HFF-Myc (cell line): ENCODE results near the gene HOXA2.

Source experiments
- DNase-seq: peaks from one replicate; pipeline ENCODE4 v3.0.0-alpha.2; 2011; ENCODE audit warnings: low read depth; ENCODE audit errors: extremely low read depth
- H3K4me3 ChIP-seq: replicated peaks from 2 replicates; pipeline ENCODE4 v1.5.1; 2011; ENCODE audit warnings: low read depth, mild to moderate bottlenecking, control low read depth, low read length
- CTCF ChIP-seq: IDR thresholded peaks from 2 replicates; pipeline ENCODE4 v1.5.1; 2012; ENCODE audit warnings: mild to moderate bottlenecking, low read depth, low read length, control low read depth; ENCODE audit errors: missing control alignments

Gene HOXA2

DNA sequence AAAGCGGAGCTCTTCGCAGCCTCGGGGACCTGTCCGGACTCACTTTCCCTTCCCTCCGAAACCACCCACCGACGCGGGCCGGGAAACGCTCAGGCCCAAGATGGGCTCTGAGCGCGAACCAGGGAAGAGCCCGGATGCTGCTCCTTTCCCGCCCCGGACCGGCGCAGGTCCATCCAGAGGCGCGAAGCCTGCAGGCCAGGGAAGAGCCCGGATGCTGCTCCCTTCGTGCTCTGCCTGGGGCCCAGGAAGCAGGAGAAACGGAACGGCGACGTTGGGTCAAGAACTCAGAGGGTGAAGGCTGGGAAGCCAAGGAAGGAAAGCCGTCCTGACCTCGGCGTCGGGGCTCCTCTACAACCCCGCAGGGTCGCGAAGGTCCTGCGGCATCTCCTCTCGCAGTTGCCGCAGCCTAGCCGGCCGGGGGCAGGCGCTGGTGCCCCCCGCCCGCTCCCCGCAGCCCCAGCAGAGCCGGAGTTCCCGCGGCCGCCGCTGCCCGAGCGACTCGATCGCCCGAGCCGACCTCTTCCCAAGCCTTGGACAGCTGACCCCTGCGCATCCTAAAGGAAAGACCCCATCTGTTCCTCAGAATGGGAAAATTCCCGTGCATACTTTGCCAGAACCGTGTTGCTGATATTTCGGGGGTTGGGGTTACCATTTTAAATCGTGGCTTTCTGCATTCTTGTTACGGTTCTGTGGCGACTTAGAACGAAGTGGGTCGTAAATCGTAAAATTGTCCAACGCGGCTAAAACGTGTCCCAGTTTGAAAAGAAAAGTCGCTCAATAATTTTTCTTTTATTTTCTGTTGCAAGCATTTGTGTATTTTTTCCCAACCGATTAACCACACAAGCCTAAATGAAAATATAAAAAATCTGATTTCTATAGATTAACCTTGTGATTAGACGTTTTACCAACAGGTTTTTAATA lies 14.2 kb downstream of the HOXA2 start:
- no peak for DNase-seq
- no peak for TF ChIP-seq CTCF
- no peak overlapping the region for H3K4me3 ChIP-seq

DNA sequence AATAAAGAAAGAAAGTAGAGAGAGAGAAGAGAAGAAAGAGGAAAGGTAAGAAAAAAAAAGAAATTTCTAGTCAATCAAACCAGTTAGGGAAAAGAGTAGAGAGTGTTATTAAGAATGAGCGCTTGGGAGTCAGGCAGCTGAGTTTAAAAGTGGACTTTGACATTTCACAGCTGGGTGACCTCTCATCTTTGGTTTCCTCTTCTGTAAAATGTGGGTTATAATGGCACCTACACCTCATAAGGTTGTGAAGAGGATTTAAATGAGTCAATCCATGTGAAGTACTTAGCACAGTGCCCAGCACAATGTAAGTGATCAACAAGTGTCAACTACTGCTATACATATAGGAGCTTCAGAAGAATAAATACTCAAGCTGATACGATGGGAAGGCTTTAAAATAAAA lies 18.8 kb downstream of the HOXA2 start:
- DNase-seq, result no peak

GRCh38 chr7:27082171-27082570 lies 20.3 kb downstream of the HOXA2 start:
- DNase-seq, result no peak
- TF ChIP-seq CTCF, result no peak
- no peak overlapping the region for H3K4me3 ChIP-seq

More for the DNA sequence above, 18.8 kb downstream of the HOXA2 start:
- no peak overlapping the region for H3K4me3 ChIP-seq
- TF ChIP-seq CTCF, result no peak

- no peak for TF ChIP-seq CTCF
- DNase-seq, result no peak
These were observed 21.5 kb downstream of the HOXA2 start for GRCh38 chr7:27080844-27081436.

GRCh38 chr7:27079234-27079975 lies 23.1 kb downstream of the HOXA2 start:
- H3K4me3 ChIP-seq, result no peak overlapping the region
- DNase-seq, result no peak
- no peak for TF ChIP-seq CTCF

More at GRCh38 chr7:27080844-27081436, 21.5 kb downstream of the HOXA2 start:
- H3K4me3 ChIP-seq, result no peak overlapping the region

DNA sequence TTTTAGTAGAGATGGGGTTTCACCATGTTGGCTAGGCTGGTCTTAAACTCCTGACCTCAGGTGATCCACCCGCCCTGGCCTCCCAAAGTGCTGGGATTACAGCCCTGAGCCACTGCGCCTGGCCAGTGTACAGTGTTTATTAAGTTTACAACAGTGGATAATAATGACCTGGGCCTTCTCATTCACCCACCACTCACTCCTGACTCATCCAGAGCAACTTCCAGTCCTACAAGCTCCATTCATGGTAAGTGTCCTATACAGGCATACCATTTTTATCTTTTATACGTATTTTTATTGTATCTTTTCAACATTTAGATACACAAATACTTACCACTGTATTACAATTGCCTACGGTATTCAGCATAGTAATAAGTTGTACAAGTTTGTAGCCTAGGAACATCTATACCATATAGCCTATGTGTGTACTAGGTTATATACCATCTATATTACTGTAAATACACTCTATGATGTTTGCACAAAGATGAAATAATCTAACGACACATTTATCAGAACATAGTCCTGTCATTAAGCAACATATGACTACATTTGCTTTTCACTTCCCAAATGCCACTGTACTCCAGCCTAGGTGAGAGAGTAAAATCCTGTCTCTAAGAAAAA lies 23.8 kb downstream of the HOXA2 start:
- no peak for TF ChIP-seq CTCF
- H3K4me3 ChIP-seq, result no peak overlapping the region
- DNase-seq, result no peak
